ENCODE results near the gene SDHA. TPM values are rescaled to one million over a fixed set of nuclear protein-coding genes. Genes with fewer than 3 reads are reported as not detected.

The SDHA gene
- total and polyA plus RNA-seq, 2 of the 13 experiments (the other 11 are each of a cell fraction or from before 2014, with no cell fraction given) = 185 to 240 TPM

GRCh38 chr5:190366-191035 lies 27.6 kb upstream of the SDHA start (continued):
- TF ChIP-seq PAXIP1 (CRISPR knock-in tag; conservative IDR thresholded peaks at IDR 0.05) (no peak), ZNF44 (CRISPR knock-in tag; IDR thresholded peaks at IDR 0.05) (no peak)

- BruUV-seq (replicated peaks) = no TSS peak
- in situ Hi-C loops (cut with HindIII; ENCODE audit: extremely low pct_ligation_motif_present, low pct_unique_long_range_greater_than_20kb) = no loop called here
- Histone ChIP-seq H3K4me1 (ENCODE audit: insufficient read depth, low read length) (peaks cover 23% of the 10 kb centered on the region), H3K27me3 (ENCODE audit: control insufficient read depth in 1 of 2, insufficient read depth in 2 of 2, low read length in 2 of 2) (peaks cover 0 to 9% of the 10 kb centered on the region in 2 experiments; a peak in 1 of 5 replicates), H3K79me2 (ENCODE audit: insufficient read depth, low read length) (no peaks in the 10 kb centered on the region), H2AFZ (ENCODE audit: low read length) (no peak within 1 kb of the TSS), H3K9ac (ENCODE audit: insufficient read depth, low read depth, low read length) (no peak within 1 kb of the TSS), H3K9me3 (ENCODE audit: low read length) (no peaks in the 10 kb centered on the region), H3K36me3 (replicated peaks in 1 of 2; ENCODE audit: control insufficient read depth in 1 of 2, insufficient read depth in 2 of 2, low read length in 2 of 2) (no peaks in the 10 kb centered on the region), H3K4me3 (replicated peaks in 1 of 3; ENCODE audit: insufficient read depth in 1 of 3, low read depth in 2 of 3, low read length in 3 of 3) (no peak within 1 kb of the TSS), H4K20me1 (ENCODE audit: insufficient read depth, low read length) (no peaks in the 10 kb centered on the region), H3K4me2 (ENCODE audit: low read depth, low read length) (no peak within 1 kb of the TSS), H3K27ac (ENCODE audit: extremely low read length, insufficient read depth, low read length) (no peak within 1 kb of the TSS)
- intact Hi-C loops (cut with micrococcal nuclease; ENCODE audit: unreplicated experiment) = no loop called here
- DNase-seq (ENCODE audit: low spot score) (no peak), ATAC-seq (no peak), FAIRE-seq (no peak)
- ChIA-PET CTCF (ENCODE audit: low intra/inter-chr PET ratio, low total read pairs) (no interaction called here), POLR2A (no interaction called here)
- WGBS (ENCODE audit: low lambda C conversion rate) = 61% methylated on average over 11 of the region's 56 CpGs
- TF ChIP-seq CEBPG (CRISPR knock-in tag; IDR thresholded peaks at IDR 0.05) (no peak), MLLT10 (CRISPR knock-in tag; IDR thresholded peaks at IDR 0.05) (no peak), ZNF225 (CRISPR knock-in tag; IDR thresholded peaks at IDR 0.05) (no peak), PHF20 (CRISPR knock-in tag; IDR thresholded peaks at IDR 0.05) (no peak), SOX5 (CRISPR knock-in tag; IDR thresholded peaks at IDR 0.05; ENCODE audit: borderline replicate concordance) (no peak), ARID5B (CRISPR knock-in tag; IDR thresholded peaks at IDR 0.05) (no peak), SIX1 (CRISPR knock-in tag; IDR thresholded peaks at IDR 0.05; ENCODE audit: borderline replicate concordance) (no peak), HNRNPL (IDR thresholded peaks at IDR 0.05; ENCODE audit: low read depth, low read length) (no peak), ZNF33A (CRISPR knock-in tag; IDR thresholded peaks at IDR 0.05; ENCODE audit: borderline replicate concordance) (no peak), HIC2 (CRISPR knock-in tag; IDR thresholded peaks at IDR 0.05; ENCODE audit: low read depth) (no peak)
Measured at GRCh38 chr5:191036-191948, 26.8 kb upstream of the SDHA start, which contains the start of gene LRRC14B. LRRC14B (plus strand) TSS chr5:191495; CDS start chr5:191539, 44 bp downstream.
